GM19043 (cell line): ENCODE data around the gene PHF2.

ENCODE experiments used
- ATAC-seq: cut with Tn5 transposase; IDR thresholded peaks from one replicate; pipeline ENCODE4 v1.9.1; 2021; ENCODE audit warnings: low read depth; ENCODE audit not compliant: unreplicated experiment

The PHF2 gene

DNA sequence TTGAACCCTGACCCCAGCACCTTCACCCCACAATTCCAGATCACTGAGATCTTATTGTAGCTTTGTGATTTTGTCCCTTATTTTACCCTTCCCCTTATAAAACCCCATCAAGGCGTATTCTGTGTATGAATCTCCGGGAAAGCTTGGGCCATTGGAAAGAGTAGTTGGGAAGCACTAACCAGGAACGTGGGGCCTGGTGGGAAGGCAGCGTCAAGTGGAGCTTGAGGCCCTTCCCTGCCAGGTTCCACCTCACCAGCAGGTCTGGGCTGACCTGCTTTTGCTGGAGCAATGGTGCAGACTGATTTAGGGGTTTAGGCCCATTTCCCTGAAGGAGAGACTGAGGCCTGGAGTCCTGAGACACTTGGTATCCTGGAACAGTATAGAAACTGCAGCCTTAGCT is 9.3 kb downstream of the PHF2 start:
- no peak for ATAC-seq

DNA sequence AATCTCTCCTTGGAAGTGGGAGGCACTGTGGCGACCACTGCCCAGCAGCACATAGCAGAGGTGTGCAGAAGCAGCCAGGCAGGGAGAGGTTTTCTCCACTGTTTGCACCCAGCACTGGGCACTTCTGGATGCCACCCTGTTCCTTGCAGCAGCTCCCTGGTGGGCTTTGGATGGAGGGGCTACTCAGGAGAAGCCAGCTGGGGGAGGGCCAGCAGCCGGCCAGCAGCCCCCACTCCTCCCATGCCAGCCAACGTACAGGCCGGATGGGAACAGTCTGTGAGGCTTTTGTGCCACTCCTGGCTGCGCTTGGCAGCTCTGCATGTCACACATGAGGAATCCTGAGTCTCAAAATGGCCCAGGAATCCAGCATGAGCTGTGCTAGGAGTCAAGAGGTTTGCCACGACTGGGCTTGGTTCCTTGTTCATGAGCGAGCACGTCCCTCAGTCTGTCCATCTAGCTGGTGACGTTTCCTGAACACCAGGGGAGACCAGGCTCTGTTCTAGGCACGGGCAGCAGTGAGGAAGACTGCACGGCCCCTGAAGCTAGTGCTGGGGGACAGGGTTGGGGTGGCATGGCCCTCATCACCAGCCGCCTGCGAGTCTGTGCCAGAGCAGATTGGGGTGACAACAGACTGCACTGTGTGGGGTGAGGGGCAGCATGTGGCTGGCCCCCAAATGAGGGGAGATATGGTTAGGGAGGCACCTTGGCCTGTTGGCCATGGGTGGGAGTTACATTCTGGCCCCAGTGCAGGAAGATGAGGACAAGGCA is 10.1 kb downstream of the PHF2 start:
- ATAC-seq = no peak

DNA sequence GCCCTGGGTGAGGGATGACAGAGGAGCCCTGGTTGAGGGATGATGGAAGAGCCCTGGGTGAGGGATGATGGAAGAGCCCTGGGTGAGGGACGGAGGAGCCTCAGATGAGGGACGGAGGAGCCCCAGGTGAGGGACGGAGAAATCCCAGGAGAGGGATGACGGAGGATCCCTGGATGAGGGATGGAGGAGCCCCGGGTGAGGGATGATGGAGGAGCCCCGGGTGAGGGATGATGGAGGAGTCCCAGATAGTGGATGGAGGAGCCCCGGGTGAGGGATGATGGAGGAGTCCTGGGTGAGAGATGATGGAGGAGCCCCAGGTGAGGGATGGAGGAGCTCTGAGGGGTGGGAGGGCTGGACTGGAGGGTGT is 10.9 kb downstream of the PHF2 start:
- ATAC-seq = no peak

DNA sequence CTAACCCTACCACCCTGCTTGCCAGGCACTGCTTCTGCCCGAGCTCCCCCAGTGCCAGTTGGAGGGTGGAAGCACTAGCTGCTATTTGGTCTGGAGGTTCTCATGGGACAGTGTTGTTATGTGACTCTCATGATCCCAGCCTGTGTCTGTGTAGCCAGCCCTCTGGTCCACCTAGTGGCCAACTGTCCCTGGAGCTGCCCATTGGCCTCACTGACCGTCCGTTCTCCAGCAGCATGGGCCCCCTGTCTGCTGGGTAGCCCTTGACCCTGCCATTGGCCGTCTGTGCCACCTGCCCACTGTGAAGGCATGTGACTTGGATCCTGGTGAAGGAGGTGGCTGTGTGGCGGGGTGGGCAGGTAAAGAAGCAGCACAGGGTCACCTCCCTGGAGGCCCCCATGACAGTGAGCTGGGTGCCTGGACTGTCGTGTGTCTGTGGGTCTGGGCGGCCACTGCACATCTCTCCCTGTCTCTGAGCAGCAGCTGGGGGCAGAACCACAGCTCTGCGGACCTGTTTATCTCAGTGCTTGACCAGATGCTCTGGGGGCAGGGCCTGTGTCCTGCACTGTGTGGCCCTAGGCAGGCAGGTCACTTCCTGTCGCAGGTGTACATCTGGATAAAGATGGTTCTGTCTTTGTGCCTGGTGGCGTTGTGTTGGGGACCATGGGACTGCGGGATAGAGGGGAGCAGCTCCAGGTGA is 11.4 kb downstream of the PHF2 start:
- ATAC-seq = no peak

DNA sequence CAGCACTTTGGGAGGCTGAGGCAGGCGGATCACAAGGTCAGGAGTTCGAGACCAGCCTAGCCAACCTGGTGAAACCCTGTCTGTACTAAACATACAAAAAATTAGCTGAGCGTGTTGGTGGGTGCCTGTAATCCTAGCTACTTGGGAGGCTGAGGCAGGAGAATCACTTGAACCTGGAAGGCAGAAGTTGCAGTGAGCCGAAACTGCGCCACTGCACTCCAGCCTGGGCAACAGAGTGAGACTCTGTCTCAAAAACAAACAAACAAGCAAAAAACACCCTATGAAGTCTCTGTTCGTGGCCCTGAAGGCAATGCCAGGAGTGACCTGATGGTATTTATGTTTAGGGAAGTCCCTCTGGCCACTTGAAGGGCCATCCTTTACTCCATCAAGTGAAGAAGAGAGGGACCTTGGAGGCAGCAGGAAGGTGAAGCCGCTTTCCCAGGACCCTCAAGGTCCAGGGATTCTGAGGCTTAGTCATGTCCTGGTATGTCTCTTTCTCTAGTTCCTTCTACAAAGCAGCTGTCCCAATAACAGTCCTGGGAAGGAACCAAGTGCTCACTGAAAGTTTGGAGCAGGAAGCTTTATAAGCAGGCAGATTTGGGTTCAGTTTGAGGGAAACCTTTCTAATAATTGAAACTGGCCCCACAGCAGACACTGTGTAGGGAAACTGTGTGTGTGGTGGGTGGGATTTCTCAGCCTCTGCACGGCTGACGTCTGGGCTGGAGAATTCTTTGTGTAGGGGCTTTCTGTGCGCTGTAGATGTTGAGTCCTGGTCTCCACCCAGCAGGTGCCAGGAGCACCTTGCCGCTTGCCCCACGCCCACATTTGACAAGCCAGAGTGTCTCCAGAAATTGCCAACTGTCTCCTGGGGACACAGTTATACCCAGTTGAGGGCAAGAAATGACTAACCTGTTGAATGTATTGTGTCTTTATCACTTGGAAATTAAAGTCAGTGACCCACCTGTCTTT is 12.5 kb downstream of the PHF2 start:
- ATAC-seq = no peak

DNA sequence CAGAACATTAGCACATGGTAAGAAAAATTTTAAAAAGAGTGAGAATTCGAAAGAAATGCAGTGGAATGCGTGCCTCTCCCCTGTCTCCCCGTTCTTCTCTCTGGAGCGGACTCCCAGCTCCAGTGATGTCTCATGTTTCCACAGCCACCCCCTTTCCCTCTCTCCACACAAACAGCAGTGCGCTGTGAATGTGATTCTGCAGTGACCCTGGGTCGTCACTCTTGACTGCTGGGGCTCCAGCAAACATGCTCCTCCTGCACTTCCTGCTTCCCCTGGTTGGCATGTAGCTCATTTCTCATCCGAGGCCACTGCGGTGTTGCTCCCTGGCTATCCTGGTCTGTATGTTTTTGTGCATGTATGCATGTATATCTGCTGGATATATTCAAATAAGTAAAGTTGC is 13.3 kb downstream of the PHF2 start:
- ATAC-seq = no peak

DNA sequence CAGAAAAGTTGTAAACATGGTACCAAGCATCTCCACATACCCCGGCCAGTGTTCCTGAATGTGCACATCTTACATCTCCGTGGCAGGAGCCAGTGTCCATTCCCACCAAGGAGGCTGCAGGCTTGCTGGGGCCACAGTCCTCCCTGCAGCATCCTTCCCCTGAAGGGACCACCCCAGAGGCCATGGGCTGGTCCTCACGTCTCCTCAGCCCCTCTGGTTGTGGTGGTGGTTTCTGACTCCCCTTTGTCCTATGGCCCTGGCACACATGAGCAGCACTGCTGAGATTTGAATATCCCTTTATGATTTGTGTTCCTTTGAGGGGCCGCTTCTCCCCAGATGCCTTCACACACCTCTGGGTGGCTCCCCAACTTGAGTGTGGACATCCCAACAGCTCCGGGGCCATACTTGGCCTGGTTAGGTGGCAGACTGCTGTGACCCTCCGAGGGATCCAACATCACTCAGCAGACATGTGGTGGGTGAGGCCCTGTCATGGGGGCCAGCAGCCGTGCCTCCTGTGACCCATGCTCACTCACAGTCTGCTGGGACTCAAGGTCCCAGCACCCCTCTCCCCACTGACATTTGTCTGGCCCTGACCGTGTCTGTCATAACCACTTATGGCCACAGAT is 14.3 kb downstream of the PHF2 start:
- ATAC-seq = no peak

DNA sequence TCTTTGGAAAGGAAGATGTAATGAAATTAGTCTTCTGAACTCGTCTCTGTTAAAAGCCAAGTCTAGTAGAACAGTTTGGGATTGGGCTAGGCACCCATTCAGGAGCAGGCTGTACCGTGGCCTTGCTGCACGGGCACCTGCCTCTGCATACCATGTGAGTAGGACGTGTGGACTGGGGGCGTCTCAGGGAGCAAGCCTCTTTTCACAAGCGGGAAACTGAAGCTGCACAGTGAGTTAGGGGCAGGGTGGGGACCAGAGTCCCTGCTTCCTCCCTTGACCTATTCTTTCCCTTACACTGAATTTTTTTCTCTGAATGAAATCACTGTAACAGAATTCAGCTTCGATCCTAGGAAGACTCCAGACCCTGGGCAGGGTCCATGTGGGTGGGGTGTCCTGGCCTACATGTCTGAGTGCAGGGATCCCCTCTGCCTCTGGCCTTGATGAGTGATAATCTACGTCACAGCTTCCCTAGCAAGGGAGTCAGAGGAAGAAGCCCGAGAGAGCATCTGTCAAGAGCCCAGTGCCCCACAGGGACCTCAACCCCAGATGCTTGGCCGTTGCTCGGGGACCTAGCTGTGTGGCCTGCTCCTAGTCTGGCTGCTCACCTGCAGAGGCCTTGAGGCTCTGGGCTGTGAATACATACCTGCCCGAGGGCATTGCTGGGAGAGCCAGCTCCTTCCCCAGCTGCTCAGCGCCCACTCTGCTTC is 15.1 kb downstream of the PHF2 start:
- ATAC-seq = no peak

DNA sequence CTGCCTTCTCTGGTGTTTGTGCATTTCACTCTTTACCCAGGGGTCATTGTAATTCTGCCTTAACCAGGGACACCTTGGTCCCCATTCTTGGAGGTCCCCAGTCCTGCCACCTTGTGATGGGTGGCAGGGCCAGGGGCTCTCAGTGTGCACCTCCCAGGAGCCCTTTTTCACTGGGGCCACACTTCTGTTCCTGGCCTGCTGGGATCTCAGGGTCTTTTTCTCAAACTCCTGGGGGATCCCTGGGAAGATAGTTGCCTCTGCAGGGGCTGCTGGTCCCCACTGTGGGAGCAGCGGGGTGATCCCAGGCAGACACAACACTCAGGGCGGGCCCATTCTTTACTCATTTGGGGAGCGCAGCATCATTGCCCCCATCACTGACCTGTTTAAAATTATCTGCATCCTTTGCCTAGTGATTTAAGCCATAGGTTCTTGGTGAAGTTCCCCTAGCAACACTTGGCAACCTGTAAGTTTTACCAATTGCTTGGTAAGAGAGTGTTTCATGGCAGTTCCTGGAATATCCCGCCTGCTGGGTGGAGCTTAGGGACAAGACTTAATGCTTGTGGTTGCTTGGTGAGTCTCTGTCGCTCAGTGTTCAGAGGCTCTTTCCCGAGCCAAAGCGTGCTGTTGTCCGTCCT is 15.7 kb downstream of the PHF2 start:
- ATAC-seq = no peak

DNA sequence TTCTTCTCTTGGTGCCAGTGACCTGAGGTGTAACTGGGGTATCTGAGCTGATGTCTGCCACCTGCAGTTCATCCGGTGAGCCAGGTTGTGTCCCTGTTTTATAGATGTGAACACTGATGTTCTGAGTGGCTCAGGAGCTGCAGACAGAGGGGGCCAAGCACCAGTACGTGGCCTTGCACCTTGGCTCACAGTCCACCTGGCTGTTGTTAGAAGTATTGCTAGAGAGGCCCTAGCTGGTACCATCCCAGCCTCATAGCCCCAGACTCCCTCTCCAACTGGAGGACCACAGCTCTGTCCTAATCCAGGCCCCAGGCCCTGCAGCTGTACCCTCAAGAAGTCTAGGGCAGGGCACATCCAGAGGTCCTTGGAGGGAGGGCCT is 16.2 kb downstream of the PHF2 start:
- no peak for ATAC-seq

DNA sequence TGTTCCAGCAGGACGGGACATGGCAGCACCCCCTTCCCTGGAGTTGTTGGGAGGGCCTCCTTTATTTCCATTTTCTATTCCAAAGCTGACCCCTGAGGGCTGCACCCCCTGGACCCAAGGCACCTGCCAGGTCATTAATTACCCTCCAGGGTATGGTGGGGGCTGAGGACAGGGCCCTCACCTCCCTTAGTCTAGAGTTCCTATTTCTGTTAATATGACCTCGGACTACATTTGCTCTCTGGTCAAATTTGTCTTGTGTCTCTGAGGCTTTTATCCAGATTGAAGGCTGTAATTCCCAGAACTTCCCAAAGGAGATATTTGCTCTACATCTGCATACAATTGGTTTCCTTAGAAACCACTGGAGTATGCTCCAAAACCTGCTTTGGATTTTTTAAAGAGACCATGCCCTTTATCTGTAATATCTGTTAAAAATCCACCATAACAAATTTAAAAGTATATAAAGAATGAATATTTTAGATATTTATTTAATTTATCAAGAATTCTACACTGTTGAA is 16.8 kb downstream of the PHF2 start:
- no peak for ATAC-seq

DNA sequence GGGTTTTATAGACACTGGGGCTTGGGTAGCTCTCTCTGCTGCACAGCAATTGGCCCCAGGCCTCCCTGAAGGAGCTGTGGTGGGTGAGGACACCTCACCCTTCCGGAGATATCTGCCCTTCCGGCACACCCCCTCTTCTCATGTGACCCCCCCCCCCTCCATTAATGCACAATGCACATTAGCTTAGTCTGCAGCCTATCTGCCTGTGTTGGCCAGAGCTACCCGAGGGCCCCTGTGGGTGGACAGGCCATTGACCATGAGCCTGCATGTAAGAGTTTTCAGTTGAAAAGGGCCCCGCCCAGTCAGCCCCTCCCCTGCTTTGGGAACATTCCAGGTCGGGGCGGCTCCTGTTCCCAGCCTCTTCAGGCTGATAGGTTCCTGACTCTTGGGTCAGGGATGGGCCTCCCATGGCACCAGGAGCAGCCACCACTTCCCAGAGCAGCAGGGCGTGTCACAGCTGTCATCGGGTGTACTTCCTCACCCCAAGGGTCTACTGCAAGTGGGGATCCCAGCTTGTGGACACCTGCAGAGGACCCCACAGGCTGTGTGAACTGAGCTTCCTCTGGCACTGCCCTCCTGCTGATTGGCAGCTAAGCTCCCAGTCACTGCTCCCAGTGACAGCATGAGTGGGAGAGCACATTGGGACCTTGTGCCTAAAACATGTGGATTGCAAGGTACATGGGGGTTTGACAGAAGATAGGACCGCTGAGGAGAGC is 17.8 kb downstream of the PHF2 start:
- ATAC-seq = no peak

DNA sequence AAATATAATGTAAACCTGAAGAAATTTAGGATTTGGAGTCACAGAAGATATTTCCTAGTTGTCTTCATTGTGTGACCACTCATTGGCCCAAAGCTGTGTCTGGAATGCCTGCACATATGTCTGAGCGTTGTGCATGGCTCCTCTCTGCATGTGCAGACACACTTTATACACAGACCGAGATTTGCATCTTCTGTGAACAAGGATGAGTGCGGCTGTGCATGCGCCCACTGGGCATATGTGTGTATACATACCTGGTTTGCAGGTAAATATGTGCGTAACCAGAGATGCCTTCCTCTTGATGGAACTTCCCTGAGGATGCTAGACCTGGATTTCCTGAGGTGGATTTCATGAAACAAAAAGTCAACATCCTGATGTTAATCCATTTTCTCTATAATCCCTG is 19.1 kb downstream of the PHF2 start:
- ATAC-seq = no peak

DNA sequence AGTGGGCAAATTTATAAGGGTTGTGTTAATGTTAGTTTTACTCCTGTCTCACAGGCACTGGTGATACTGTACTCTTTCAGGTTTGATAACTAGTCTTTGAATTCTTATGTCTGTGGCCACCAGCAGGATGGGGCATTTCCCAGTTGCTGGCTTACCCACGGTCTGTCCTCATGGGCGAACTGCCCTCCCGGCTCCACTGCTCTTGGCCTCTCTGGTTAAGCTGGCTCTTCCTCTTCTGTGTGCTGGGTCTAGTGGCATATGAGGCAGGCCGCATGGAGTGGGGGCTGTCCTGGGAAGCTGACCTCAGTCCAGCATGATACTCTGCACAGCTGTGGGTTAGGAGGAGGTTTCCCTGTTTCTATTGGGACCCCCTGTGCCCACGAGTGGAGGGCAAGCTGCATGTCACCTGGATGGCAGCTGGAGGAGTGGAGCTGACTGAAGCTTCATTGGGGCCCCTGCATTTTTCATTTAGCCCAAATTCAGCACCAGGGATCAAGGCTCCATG is 19.5 kb downstream of the PHF2 start:
- no peak for ATAC-seq

DNA sequence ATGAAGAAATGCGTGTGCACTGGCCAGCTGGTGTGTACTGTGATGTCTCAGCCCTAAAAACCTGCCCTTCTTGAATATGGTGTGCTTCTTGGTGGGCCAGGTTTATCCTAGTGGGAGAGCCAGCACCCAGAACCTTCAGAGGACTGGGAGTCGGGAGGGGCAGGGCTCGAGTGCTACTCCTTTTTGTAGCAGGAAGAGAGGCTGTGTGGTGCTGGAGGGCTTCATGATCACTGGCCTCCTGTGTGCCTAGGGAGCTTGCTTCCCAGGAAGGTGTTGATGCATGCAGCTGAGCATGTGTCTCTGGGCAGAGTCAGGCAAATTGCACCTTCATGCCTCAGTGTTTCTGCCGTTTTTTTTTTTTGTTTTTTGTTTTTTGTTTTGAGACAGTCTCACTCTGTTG is 20.0 kb downstream of the PHF2 start:
- ATAC-seq = no peak

DNA sequence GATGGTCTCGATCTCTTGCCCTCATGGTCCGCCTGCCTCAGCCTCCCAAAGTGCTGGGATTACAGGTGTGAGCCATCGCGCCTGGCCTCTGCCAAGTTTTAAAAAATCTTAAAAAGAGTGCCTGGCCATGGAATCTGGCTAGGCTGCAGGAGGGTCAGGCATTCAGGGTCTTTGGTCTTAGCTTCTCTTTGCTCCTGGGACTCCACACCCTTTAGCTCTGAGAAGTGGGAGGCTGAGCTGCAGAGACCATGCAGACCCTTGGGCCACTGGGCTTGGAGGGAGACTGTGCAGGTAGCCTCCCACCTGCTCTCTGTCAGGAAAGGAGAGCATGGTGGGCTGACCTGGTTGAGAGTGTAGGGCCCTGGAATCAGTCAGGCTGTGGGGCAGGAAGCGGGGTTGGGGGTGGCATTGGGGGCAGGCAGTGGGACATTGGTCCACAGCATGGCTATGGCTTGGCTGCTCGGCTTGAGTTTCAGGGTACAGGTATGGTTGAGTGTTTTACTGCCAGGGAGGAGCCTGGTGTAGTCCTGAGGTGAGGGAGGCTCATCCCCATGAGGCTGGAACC is 20.8 kb downstream of the PHF2 start:
- ATAC-seq = no peak

DNA sequence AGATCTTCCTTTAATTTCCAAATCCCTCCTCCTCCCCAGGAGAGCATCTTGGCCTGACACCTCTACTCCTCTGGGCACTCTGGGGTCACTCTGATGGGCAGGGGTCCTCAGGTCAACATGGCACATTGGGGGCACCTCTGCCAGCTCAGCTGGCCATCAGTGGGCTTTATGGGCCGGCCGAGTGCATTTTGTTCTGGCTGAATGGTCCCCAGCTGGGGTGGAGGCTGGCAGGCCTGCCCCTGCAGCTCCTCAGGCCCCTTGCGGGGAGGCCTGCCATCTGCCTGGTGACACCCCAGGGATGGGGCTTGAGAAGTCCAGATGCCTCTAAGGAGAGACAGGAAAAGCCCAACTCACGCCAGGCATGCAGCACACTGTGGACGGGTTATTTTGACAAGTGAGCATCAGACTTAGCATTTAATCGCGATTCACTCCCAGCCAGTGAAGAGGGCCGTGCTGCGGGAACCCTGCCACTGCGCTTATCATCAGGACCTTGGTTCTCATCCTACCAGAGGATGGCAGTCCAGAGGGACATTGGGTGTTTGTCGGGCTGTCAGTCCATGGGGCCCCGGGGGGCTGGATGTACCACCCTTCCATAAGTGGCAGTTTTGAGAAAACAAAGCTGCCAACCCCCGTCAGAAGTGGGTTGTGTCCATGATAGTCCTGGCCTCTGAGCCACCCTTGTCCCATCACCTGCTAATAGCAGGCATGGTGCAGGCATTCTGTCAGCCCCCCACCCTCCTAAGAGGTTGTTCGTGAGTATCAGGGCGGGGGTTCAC is 21.7 kb downstream of the PHF2 start:
- no peak for ATAC-seq
